HL-60/S4 (cell line): ENCODE data around the gene USP17L5.
"Not testable (repeated sequence)": the region's sequence is repeated elsewhere in the genome, so short reads cannot be mapped to it uniquely, and the experiment has no call there.

Experiments
- in situ Hi-C: fragments of 300-500 bp; cut with MboI; formaldehyde crosslinking; loops from 2 replicates; pipeline ENCODE4 v1.14.3; 2022; ENCODE audit warnings: low sequenced_read_pairs

The USP17L5 gene, protein sequence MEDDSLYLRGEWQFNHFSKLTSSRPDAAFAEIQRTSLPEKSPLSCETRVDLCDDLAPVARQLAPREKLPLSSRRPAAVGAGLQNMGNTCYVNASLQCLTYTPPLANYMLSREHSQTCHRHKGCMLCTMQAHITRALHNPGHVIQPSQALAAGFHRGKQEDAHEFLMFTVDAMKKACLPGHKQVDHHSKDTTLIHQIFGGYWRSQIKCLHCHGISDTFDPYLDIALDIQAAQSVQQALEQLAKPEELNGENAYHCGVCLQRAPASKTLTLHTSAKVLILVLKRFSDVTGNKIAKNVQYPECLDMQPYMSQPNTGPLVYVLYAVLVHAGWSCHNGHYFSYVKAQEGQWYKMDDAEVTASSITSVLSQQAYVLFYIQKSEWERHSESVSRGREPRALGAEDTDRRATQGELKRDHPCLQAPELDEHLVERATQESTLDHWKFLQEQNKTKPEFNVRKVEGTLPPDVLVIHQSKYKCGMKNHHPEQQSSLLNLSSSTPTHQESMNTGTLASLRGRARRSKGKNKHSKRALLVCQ

DNA sequence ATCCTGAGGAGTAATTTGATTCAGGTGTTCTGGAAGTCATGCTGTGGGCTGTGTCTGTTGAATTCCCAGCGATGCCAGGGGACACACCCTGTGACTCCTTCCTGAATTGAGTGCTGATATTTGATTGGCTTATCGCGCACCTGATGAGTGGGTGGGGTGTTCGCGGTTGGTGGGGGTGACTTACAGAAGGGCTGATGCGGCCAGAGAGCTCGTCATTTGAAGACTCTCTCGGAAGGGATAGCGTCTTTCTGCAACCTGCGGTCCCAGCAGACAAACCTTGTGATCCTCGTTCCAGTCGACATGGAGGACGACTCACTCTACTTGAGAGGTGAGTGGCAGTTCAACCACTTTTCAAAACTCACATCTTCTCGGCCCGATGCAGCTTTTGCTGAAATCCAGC lies at the start of gene USP17L5:
USP17L5 (plus strand) TSS at position 301 of the 400 bp plus-strand sequence; CDS start at position 301, 0 bp downstream.
- in situ Hi-C loops: not testable (repeated sequence)

DNA sequence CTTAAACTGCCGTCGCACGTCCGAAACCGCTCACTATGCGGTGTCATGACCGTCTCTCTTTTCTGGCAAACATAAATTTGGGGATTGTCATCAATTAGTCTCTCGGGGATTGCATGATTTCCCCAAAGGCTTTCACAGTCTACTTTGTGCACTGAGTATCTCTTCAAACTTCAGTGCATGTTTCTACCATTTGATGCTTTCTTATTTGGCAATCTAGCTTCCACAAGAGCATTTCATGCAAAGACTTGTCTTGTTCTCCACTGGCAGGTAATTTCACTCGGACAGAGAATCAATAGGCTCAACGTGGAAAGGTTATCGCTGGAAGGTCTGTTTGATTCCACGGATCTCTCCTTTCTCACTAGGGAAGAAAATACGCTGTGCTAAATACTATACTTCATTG lies 15.0 kb upstream of the USP17L5 start:
- in situ Hi-C loops: not testable (repeated sequence)

GRCh38 chr4:9324865-9325264 lies 14.3 kb upstream of the USP17L5 start, which contains the start of gene USP17L24:
TSS of gene USP17L24 (plus strand) at chr4:9325165. CDS start at chr4:9325165, 0 bp downstream.
- in situ Hi-C loops: not testable (repeated sequence)

DNA sequence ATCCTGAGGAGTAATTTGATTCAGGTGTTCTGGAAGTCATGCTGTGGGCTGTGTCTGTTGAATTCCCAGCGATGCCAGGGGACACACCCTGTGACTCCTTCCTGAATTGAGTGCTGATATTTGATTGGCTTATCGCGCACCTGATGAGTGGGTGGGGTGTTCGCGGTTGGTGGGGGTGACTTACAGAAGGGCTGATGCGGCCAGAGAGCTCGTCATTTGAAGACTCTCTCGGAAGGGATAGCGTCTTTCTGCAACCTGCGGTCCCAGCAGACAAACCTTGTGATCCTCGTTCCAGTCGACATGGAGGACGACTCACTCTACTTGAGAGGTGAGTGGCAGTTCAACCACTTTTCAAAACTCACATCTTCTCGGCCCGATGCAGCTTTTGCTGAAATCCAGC lies 9.6 kb upstream of the USP17L5 start, which contains the start of gene USP17L25:
USP17L25 (plus strand) TSS at position 301 of the 400 bp plus-strand sequence; CDS start at position 301, 0 bp downstream.
- in situ Hi-C loops: not testable (repeated sequence)

GRCh38 chr4:9334358-9334757 lies 4.8 kb upstream of the USP17L5 start, which contains the start of gene USP17L26:
TSS of gene USP17L26 (plus strand) at chr4:9334658. CDS start at chr4:9334658, 0 bp downstream.
- in situ Hi-C loops: not testable (repeated sequence)

- in situ Hi-C loops: not testable (repeated sequence)
Measured at GRCh38 chr4:9343848-9344247, 4.6 kb downstream of the USP17L5 start, which contains the start of gene USP17L27. TSS of gene USP17L27 (plus strand) at chr4:9344148. CDS start at chr4:9344148, 0 bp downstream.

DNA sequence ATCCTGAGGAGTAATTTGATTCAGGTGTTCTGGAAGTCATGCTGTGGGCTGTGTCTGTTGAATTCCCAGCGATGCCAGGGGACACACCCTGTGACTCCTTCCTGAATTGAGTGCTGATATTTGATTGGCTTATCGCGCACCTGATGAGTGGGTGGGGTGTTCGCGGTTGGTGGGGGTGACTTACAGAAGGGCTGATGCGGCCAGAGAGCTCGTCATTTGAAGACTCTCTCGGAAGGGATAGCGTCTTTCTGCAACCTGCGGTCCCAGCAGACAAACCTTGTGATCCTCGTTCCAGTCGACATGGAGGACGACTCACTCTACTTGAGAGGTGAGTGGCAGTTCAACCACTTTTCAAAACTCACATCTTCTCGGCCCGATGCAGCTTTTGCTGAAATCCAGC lies 9.4 kb downstream of the USP17L5 start, which contains the start of gene USP17L28:
USP17L28 (plus strand) TSS at position 301 of the 400 bp plus-strand sequence; CDS start at position 301, 0 bp downstream.
- in situ Hi-C loops: not testable (repeated sequence)

- in situ Hi-C loops: not testable (repeated sequence)
Measured at GRCh38 chr4:9350866-9351265, 11.7 kb downstream of the USP17L5 start.

DNA sequence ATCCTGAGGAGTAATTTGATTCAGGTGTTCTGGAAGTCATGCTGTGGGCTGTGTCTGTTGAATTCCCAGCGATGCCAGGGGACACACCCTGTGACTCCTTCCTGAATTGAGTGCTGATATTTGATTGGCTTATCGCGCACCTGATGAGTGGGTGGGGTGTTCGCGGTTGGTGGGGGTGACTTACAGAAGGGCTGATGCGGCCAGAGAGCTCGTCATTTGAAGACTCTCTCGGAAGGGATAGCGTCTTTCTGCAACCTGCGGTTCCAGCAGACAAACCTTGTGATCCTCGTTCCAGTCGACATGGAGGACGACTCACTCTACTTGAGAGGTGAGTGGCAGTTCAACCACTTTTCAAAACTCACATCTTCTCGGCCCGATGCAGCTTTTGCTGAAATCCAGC lies 14.1 kb downstream of the USP17L5 start, which contains the start of gene USP17L29:
USP17L29 (plus strand) TSS at position 301 of the 400 bp plus-strand sequence; CDS start at position 301, 0 bp downstream.
- in situ Hi-C loops: not testable (repeated sequence)

DNA sequence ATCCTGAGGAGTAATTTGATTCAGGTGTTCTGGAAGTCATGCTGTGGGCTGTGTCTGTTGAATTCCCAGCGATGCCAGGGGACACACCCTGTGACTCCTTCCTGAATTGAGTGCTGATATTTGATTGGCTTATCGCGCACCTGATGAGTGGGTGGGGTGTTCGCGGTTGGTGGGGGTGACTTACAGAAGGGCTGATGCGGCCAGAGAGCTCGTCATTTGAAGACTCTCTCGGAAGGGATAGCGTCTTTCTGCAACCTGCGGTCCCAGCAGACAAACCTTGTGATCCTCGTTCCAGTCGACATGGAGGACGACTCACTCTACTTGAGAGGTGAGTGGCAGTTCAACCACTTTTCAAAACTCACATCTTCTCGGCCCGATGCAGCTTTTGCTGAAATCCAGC lies 23.6 kb downstream of the USP17L5 start, which contains the start of gene USP17L30:
USP17L30 (plus strand) TSS at position 301 of the 400 bp plus-strand sequence; CDS start at position 301, 0 bp downstream.
- in situ Hi-C loops: not testable (repeated sequence)

DNA sequence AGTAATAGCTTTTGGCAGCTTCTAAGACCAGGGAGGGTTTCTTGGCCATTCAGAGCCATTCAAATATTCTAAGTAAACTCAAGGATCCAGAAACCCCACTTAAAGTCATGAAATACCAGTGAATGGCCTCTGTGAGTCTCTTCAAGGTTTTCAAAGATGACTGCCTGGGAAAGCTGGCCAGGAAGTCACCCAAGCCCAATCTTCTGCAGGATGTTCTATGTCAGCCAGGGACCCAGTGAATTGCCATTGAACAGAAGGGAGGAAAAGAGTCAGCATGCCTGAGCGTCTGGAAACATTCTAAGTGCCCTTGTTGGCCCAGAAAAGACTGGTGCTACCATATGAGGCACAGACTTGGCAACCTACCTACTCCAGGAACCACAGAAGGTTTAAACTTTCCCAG lies 40.7 kb downstream of the USP17L5 start:
- in situ Hi-C loops: not testable (repeated sequence)

DNA sequence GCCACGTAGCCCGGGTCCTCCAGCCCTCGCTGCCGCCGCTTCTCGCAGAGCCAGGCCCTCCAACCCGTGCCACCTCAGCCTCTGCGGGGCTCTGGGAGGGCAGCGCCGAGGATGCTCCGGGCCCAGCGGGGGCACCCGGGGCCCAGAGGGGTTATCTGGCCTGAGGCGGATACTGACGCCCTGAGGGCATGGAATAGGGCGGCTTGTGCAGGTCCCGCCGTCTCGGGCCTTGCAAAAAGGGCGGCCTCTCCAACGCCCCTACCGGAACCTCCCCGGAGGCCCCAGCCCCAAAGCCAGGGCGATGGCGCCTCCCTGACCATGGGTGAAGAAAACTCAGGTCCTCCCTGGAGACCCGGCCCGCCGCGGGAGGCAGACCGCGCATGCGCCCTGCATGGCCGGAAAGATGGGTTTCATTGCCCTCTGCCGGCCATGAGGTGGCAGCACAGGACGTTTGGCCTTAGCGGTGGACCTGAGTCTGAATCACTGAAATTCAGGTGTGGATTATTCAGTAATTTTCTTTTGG lies 41.9 kb downstream of the USP17L5 start:
- in situ Hi-C loops: not testable (repeated sequence)

GRCh38 chr4:9384126-9384525 lies 44.9 kb downstream of the USP17L5 start:
- in situ Hi-C loops: no loop called here

DNA sequence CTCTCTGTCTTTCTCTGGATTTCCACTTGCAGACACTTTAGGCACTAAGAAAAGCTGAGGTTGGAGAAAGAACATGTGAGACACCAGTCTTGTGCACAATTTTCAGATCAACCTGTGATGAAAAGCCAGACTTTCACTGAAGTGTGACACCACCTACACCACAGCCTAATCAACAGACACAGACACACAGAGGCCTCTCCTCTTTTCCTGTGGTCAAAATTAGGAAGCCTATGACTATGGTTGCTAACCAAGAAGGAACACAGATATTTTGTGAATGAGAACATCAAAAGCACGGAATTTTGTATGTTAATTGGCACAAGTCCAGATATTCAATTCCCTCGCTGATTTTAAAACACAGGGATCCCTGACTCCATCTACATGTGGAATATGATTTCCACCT lies 49.8 kb downstream of the USP17L5 start:
- in situ Hi-C loops: not testable (repeated sequence)
